H54 (cell line): Measurements from ENCODE around the gene TESPA1.

Experiments
- DNase-seq: peaks from one replicate; pipeline ENCODE4 v3.0.0; 2011; ENCODE audit warnings: low spot score, mixed read lengths; ENCODE audit not compliant: insufficient read length
- FAIRE-seq: peaks from 3 replicates; lab custom pipeline; 2011; peaks lifted over from hg19 to GRCh38; lab: Jason Lieb, UNC
- POLR2A ChIP-seq: IDR thresholded peaks from 2 replicates; pipeline ENCODE4 v1.6.1; 2011; ENCODE audit warnings: low read depth, mild to moderate bottlenecking, low read length

TESPA1 gene

GRCh38 chr12:54924972-54925707 lies 59.4 kb downstream of the TESPA1 start:
- no peak for TF ChIP-seq POLR2A
- no peak for DNase-seq
- FAIRE-seq = no peak

GRCh38 chr12:54917001-54917488 lies 67.5 kb downstream of the TESPA1 start:
- no peak for DNase-seq
- no peak for TF ChIP-seq POLR2A
- no peak for FAIRE-seq
